Tibial nerve (tissue), 4 donors: ENCODE measurements around the gene CAMTA1. TPM values are rescaled to one million over a fixed set of nuclear protein-coding genes. Genes with fewer than 3 reads are reported as not detected.

ENCODE experiments used
- DNase-seq, 2 donors: peaks; one replicate each; pipeline ENCODE4 v3.0.0-alpha.2; 2019; ENCODE audit warnings: low spot score in 2 of 2
- H3K27ac ChIP-seq, 4 donors: fragments of 200-600 bp; sonication (generic) in 3 of 4; one replicate each; pipeline ENCODE4 v1.5.1; 2017 to 2019; ENCODE audit warnings: mild to moderate bottlenecking in 1 of 4
- H3K27me3 ChIP-seq, 2 donors: fragments of 200-600 bp; sonication (generic) in 1 of 2; one replicate each; pipeline versions ENCODE4 v1.5.1 to v1.6.0; 2017 to 2019
- H3K36me3 ChIP-seq, 3 donors: fragments of 200-600 bp; sonication (generic); one replicate each; pipeline ENCODE4 v1.5.1; 2018 to 2019
- H3K4me1 ChIP-seq, 4 donors: fragments of 200-600 bp; sonication (generic) in 3 of 4; one replicate each; pipeline ENCODE4 v1.5.1; 2017 to 2019
- H3K4me3 ChIP-seq, 4 donors: fragments of 200-600 bp; sonication (generic) in 3 of 4; one replicate each; pipeline ENCODE4 v1.5.1; 2017 to 2019; ENCODE audit warnings: mild to moderate bottlenecking in 1 of 4, moderate library complexity in 1 of 4
- H3K9me3 ChIP-seq, 4 donors: fragments of 200-600 bp; sonication (generic) in 3 of 4; one replicate each; pipeline ENCODE4 v1.5.1; 2017 to 2019
- EP300 ChIP-seq, 2 donors: sonication (generic); formaldehyde crosslinking; IDR thresholded peaks; one replicate each; pipeline ENCODE4 v1.6.1; 2017; ENCODE audit warnings: antibody characterized with exemption in 2 of 2, mild to moderate bottlenecking in 1 of 2
- POLR2A ChIP-seq, 2 donors: fragments of 450-650 bp; IDR thresholded peaks; one replicate each; pipeline ENCODE4 v1.6.1; 2017; ENCODE audit warnings: antibody characterized with exemption in 2 of 2, mild to moderate bottlenecking in 2 of 2, moderate library complexity in 2 of 2
- WGBS, 2 donors: methylation state at CpG; one replicate each; pipeline ENCODE4 v1.1.5; 2018; 5-methylcytosine and 5-hydroxymethylcytosine counted together
- total RNA-seq, 4 donors: library from RNA; depleted of rRNA; stranded (reverse); fragments of >200 nt; gene quantifications; one replicate each; pipeline ENCODE4 v1.1.0, GENCODE V29; 2016
- TF ChIP-seq, protein P1 (sequence below), 5 experiments: fragments of 200-600 bp in 3 of 5; fragments of 450-650 bp in 2 of 5; sonication (generic) in 3 of 5; IDR thresholded peaks; one replicate each; pipeline ENCODE4 v1.5.1; 2016 to 2019; ENCODE audit warnings: antibody characterized with exemption in 5 of 5, mild to moderate bottlenecking in 3 of 5, moderate library complexity in 2 of 5

The CAMTA1 gene
- total RNA-seq, 4 donors from 2014 or later = 41.8 to 104 (median 87.2) TPM

DNA sequence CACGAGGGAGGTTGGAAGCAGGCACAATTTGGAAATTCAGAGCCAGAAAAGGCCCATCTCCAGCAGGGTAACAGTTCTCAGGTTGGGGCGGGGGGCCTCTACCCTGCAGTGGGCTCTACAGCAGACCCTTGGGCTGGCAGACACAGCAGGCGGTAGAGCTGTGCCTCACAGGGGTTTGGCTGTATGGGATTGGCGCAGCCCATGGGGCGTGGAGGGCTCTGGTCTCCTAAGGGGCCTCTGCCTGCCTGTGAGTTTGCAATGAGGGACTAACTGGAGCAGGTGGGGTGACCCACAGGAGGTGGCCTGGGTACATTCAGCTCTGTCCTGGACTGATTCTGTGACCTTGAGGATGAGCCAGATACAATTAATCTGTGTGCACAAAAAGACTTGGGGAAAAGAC is 124.1 kb downstream of the CAMTA1 start:
- TF ChIP-seq, protein P1, sequence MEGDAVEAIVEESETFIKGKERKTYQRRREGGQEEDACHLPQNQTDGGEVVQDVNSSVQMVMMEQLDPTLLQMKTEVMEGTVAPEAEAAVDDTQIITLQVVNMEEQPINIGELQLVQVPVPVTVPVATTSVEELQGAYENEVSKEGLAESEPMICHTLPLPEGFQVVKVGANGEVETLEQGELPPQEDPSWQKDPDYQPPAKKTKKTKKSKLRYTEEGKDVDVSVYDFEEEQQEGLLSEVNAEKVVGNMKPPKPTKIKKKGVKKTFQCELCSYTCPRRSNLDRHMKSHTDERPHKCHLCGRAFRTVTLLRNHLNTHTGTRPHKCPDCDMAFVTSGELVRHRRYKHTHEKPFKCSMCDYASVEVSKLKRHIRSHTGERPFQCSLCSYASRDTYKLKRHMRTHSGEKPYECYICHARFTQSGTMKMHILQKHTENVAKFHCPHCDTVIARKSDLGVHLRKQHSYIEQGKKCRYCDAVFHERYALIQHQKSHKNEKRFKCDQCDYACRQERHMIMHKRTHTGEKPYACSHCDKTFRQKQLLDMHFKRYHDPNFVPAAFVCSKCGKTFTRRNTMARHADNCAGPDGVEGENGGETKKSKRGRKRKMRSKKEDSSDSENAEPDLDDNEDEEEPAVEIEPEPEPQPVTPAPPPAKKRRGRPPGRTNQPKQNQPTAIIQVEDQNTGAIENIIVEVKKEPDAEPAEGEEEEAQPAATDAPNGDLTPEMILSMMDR (IDR thresholded peaks at IDR 0.05) = no peak
- no peak for TF ChIP-seq POLR2A (IDR thresholded peaks at IDR 0.05)
- TF ChIP-seq EP300 (IDR thresholded peaks at IDR 0.05) = no peak
- 87 to 91% methylated on average over 3 to 5 of the region's 5 CpGs for WGBS, 2 donors
- H3K9me3 ChIP-seq = peaks cover 0 to 4% (median 0%) of the 10 kb centered on the region in 4 donors
- no peaks in the 10 kb centered on the region for H3K36me3 ChIP-seq
- H3K27me3 ChIP-seq = peaks cover 0 to 14% of the 10 kb centered on the region in 2 donors
- H3K4me3 ChIP-seq = no peak overlapping the region
- DNase-seq = no peak
- peaks cover 0 to 9% (median 2%) of the 10 kb centered on the region in 4 donors for H3K4me1 ChIP-seq
- H3K27ac ChIP-seq = no peak overlapping the region

DNA sequence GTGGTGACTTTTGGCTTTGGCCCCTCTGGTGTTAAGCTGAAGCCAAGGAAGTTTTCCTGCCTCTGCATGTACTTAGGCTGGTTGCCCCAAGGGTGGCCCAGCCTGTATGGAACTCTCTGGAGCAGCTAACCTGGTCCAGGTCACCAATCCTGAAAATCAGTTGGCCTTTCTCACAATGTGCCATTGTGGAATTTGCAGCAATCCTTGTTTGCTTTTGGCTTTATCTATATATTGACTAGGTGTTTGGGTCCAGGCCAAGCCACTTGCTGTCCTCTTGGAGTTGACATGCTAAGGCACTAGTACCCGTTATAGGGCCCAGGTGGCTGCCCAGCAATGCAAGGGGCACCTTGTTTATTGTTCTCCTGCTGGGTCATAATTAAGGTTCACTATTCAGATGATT is 124.6 kb downstream of the CAMTA1 start:
- H3K4me1 ChIP-seq = peaks cover 0 to 9% (median 2%) of the 10 kb centered on the region in 4 donors
- no peaks in the 10 kb centered on the region for H3K36me3 ChIP-seq
- H3K27ac ChIP-seq = no peak overlapping the region
- no peak for DNase-seq
- peaks cover 0 to 4% (median 0%) of the 10 kb centered on the region in 4 donors for H3K9me3 ChIP-seq
- H3K27me3 ChIP-seq = peaks cover 0 to 14% of the 10 kb centered on the region in 2 donors
- 89 to 100% methylated on average over 1 of the region's 1 CpG for WGBS, 2 donors
- no peak for TF ChIP-seq EP300 (IDR thresholded peaks at IDR 0.05)
- TF ChIP-seq, protein P1 (IDR thresholded peaks at IDR 0.05) = no peak
- TF ChIP-seq POLR2A (IDR thresholded peaks at IDR 0.05) = no peak
- H3K4me3 ChIP-seq = no peak overlapping the region

DNA sequence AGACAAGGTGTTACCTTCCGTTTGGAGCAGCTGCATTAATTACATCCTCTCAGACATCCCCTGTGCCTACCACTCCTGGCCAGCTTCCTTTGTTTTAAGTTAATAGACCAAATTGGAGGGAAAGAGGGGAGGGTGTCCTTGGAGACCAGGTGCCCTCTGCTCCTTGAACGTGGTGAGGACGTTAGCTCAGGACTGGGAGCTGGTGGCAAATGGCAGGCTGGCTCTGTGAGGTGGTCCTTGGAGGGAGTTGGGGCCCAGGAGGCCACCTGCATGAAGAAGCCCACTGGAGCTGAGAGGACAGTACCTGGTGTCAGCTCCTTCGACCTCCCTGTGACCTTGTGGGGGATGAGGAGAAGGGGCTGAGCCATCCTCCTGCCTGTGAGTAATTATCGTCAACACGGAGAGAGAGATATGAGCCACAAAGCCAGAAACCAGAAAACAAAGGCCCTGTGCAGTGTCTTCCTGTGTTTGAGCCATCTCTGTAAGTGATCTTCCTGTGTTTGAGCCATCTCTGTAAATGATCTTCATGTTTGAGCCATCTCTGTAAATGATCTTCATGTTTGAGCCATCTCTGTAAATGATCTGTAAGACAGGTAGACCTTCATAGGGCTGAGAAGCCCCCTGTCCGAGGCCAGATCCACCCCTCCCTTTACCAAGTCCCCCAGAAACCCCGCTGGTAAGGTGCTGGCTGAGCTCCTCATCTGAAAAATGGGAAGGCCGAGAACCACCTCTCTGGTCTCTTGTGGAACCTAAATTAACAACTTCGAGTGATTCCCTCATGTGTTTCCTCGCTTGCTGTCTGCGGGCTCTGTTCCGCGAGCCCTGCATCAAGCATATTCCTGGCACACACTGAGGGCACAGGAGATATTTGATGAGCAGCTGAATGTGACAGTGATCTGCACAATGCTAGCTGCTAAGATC is 126.0 kb downstream of the CAMTA1 start:
- Histone ChIP-seq H3K4me3 (no peak overlapping the region), H3K4me1 (peaks cover 0 to 9% (median 2%) of the 10 kb centered on the region in 4 donors), H3K27ac (no peak overlapping the region), H3K27me3 (peaks cover 0 to 14% of the 10 kb centered on the region in 2 donors), H3K9me3 (peaks cover 0 to 4% (median 0%) of the 10 kb centered on the region in 4 donors), H3K36me3 (no peaks in the 10 kb centered on the region)
- no peak for DNase-seq
- TF ChIP-seq POLR2A (IDR thresholded peaks at IDR 0.05) = no peak
- TF ChIP-seq, protein P1 (IDR thresholded peaks at IDR 0.05) = no peak
- TF ChIP-seq EP300 (IDR thresholded peaks at IDR 0.05) = no peak
- 79 to 82% methylated on average over 14 of the region's 14 CpGs for WGBS, 2 donors

DNA sequence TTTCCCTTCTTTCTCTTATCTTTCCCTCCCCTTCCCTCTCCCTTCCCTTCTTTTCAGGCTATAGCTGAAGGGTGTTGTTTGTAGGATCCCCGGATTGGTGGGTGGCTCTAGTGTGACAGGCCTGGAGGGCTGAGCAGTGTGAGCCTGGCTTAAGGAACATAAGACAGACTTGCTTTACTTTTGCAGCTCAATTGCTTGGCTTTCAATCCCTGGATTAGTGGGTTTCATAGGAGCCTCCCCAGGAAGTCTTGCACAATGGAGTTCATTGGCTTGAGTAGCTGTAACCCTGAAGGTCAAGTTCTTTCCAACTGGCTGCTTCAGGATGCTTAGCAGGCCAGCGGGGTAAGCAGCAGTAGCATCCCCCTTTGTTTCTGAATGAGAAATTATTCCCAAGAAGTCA is 126.7 kb downstream of the CAMTA1 start:
- peaks cover 0 to 4% (median 0%) of the 10 kb centered on the region in 4 donors for H3K9me3 ChIP-seq
- WGBS, 2 donors = 36 to 39% methylated on average over 2 of the region's 2 CpGs
- H3K27ac ChIP-seq = peak overlapping the region in 1 of 4 donors; percentile 52
- H3K4me3 ChIP-seq = no peak overlapping the region
- H3K4me1 ChIP-seq = peaks cover 0 to 9% (median 2%) of the 10 kb centered on the region in 4 donors
- H3K27me3 ChIP-seq = peaks cover 0 to 14% of the 10 kb centered on the region in 2 donors
- H3K36me3 ChIP-seq = no peaks in the 10 kb centered on the region
- DNase-seq = no peak
- TF ChIP-seq, protein P1 (IDR thresholded peaks at IDR 0.05) = no peak
- no peak for TF ChIP-seq EP300 (IDR thresholded peaks at IDR 0.05)
- no peak for TF ChIP-seq POLR2A (IDR thresholded peaks at IDR 0.05)

DNA sequence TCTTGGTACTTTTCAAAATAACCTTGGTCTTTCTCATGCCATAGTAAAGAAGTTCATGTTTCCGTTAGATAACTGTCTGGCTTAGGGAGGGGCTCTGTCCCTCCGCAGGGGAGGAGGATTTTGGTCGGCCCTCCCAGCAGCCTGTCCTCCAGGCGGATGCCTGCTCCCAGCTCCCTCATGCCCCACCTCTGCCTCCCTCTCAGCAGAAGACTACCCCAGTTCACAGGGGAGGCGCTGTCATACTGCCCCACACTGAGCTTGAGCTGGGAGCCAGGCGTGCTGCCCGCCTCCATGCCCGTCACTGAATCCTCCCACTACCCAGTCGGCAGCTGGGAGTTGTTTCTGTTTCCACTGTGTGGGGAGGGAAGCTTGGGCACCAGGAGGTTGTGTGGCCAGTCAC is 127.3 kb downstream of the CAMTA1 start:
- H3K36me3 ChIP-seq = no peaks in the 10 kb centered on the region
- peak overlapping the region in 1 of 4 donors; percentile 52 for H3K27ac ChIP-seq
- H3K4me3 ChIP-seq = no peak overlapping the region
- 36 to 57% methylated on average over 9 of the region's 9 CpGs for WGBS, 2 donors
- peaks cover 0 to 9% (median 2%) of the 10 kb centered on the region in 4 donors for H3K4me1 ChIP-seq
- peaks cover 0 to 14% of the 10 kb centered on the region in 2 donors for H3K27me3 ChIP-seq
- TF ChIP-seq EP300 (IDR thresholded peaks at IDR 0.05) = no peak
- TF ChIP-seq POLR2A (IDR thresholded peaks at IDR 0.05) = no peak
- TF ChIP-seq, protein P1 (IDR thresholded peaks at IDR 0.05) = no peak
- peaks cover 0 to 4% (median 0%) of the 10 kb centered on the region in 4 donors for H3K9me3 ChIP-seq
- DNase-seq = no peak
